Measurements from ENCODE around the gene ATP5ME.
"Not testable (repeated sequence)": the region's sequence is repeated elsewhere in the genome, so short reads cannot be mapped to it uniquely, and the experiment has no call there.

The ATP5ME gene

GRCh38 chr4:648579-649292, 25.3 kb downstream of the ATP5ME start:
- H3K9me3 ChIP-seq (ENCODE audit: severe bottlenecking) = no peaks in the 10 kb centered on the region
- H3K4me1 ChIP-seq (ENCODE audit: insufficient read depth, poor library complexity, severe bottlenecking) = no peaks in the 10 kb centered on the region
- no peak for ATAC-seq (ENCODE audit: low read depth)

GRCh38 chr4:647481-647880, 26.6 kb downstream of the ATP5ME start:
- DNase-seq (ENCODE audit: low spot score) (peak; percentile 48), ATAC-seq (ENCODE audit: low read depth) (no peak)
- no peaks in the 10 kb centered on the region for H3K9me3 ChIP-seq (ENCODE audit: severe bottlenecking)
- peaks cover 7% of the 10 kb centered on the region for H3K27me3 ChIP-seq (ENCODE audit: insufficient read depth, poor library complexity, severe bottlenecking)
- TF ChIP-seq CTCF (IDR thresholded peaks at IDR 0.05; ENCODE audit: poor library complexity, severe bottlenecking) = no peak
- no peaks in the 10 kb centered on the region for H3K36me3 ChIP-seq (ENCODE audit: low read depth)
- no peak overlapping the region for H3K27ac ChIP-seq (ENCODE audit: poor library complexity, severe bottlenecking)
- no peak overlapping the region for H3K4me3 ChIP-seq (ENCODE audit: severe bottlenecking)
- H3K4me1 ChIP-seq (ENCODE audit: insufficient read depth, poor library complexity, severe bottlenecking) = no peaks in the 10 kb centered on the region

More at GRCh38 chr4:648579-649292, 25.3 kb downstream of the ATP5ME start:
- peak; percentile 51 for DNase-seq (ENCODE audit: low spot score)
- Histone ChIP-seq H3K36me3 (ENCODE audit: low read depth) (no peaks in the 10 kb centered on the region), H3K27ac (ENCODE audit: poor library complexity, severe bottlenecking) (no peak overlapping the region), H3K27me3 (ENCODE audit: insufficient read depth, poor library complexity, severe bottlenecking) (peaks cover 7% of the 10 kb centered on the region), H3K4me3 (ENCODE audit: severe bottlenecking) (no peak overlapping the region)
- TF ChIP-seq CTCF (IDR thresholded peaks at IDR 0.05; ENCODE audit: poor library complexity, severe bottlenecking) = no peak

GRCh38 chr4:646460-646859, 27.6 kb downstream of the ATP5ME start:
- Histone ChIP-seq H3K9me3 (ENCODE audit: severe bottlenecking) (peaks cover 2% of the 10 kb centered on the region), H3K4me1 (ENCODE audit: insufficient read depth, poor library complexity, severe bottlenecking) (no peaks in the 10 kb centered on the region), H3K36me3 (ENCODE audit: low read depth) (no peaks in the 10 kb centered on the region), H3K27ac (ENCODE audit: poor library complexity, severe bottlenecking) (no peak overlapping the region), H3K4me3 (ENCODE audit: severe bottlenecking) (no peak overlapping the region), H3K27me3 (ENCODE audit: insufficient read depth, poor library complexity, severe bottlenecking) (peaks cover 7% of the 10 kb centered on the region)
- DNase-seq (ENCODE audit: low spot score) = peak; percentile 34
- ATAC-seq (ENCODE audit: low read depth) = no peak
- TF ChIP-seq CTCF (IDR thresholded peaks at IDR 0.05; ENCODE audit: poor library complexity, severe bottlenecking) = no peak

GRCh38 chr4:642366-642765, 31.7 kb downstream of the ATP5ME start:
- H3K27me3 ChIP-seq (ENCODE audit: insufficient read depth, poor library complexity, severe bottlenecking); H3K36me3 ChIP-seq (ENCODE audit: low read depth); H3K4me1 ChIP-seq (ENCODE audit: insufficient read depth, poor library complexity, severe bottlenecking); ATAC-seq (ENCODE audit: low read depth); H3K9me3 ChIP-seq (ENCODE audit: severe bottlenecking); H3K4me3 ChIP-seq (ENCODE audit: severe bottlenecking); H3K27ac ChIP-seq (ENCODE audit: poor library complexity, severe bottlenecking): not testable (repeated sequence)
- DNase-seq (ENCODE audit: low spot score) = peak; percentile 3

GRCh38 chr4:637536-638280, 36.4 kb downstream of the ATP5ME start:
- peaks cover 2% of the 10 kb centered on the region for H3K9me3 ChIP-seq (ENCODE audit: severe bottlenecking)
- ATAC-seq (ENCODE audit: low read depth) (no peak), DNase-seq (ENCODE audit: low spot score) (peak; percentile 51)
- no peaks in the 10 kb centered on the region for H3K27me3 ChIP-seq (ENCODE audit: insufficient read depth, poor library complexity, severe bottlenecking)
- H3K4me3 ChIP-seq (ENCODE audit: severe bottlenecking) = no peak overlapping the region
- TF ChIP-seq CTCF (IDR thresholded peaks at IDR 0.05; ENCODE audit: poor library complexity, severe bottlenecking) = no peak
- no peaks in the 10 kb centered on the region for H3K36me3 ChIP-seq (ENCODE audit: low read depth)
- no peak overlapping the region for H3K27ac ChIP-seq (ENCODE audit: poor library complexity, severe bottlenecking)
- no peaks in the 10 kb centered on the region for H3K4me1 ChIP-seq (ENCODE audit: insufficient read depth, poor library complexity, severe bottlenecking)

Measured in RWPE2 (cell line).